MM.1S (cell line): Measurements from ENCODE around the gene CLIC1.

ENCODE experiments used
- DNase-seq: peaks from one replicate; pipeline ENCODE4 v3.0.0-alpha.2; 2015
- H2AFZ ChIP-seq: fragments of 300-600 bp; sonication (generic); 2 replicates; pipeline ENCODE4 v1.6.0; 2016; ENCODE audit warnings: antibody characterized with exemption, low read length
- H3F3A ChIP-seq: fragments of 300-600 bp; sonication (generic); 2 replicates; pipeline ENCODE4 v1.6.1; 2016; ENCODE audit warnings: mild to moderate bottlenecking, antibody characterized with exemption, low read length, moderate library complexity, mixed read lengths; ENCODE audit not compliant: insufficient read depth
- H3K27ac ChIP-seq: fragments of 300-600 bp; sonication (generic); 2 replicates; pipeline ENCODE4 v1.5.1; 2016; ENCODE audit warnings: mild to moderate bottlenecking, low read length
- H3K27me3 ChIP-seq: fragments of 300-600 bp; sonication (generic); replicated peaks from 2 replicates; pipeline ENCODE4 v1.6.0; 2016; ENCODE audit warnings: low read length; ENCODE audit not compliant: insufficient read depth
- H3K36me3 ChIP-seq: fragments of 300-600 bp; sonication (generic); replicated peaks from 2 replicates; pipeline ENCODE4 v1.6.1; 2016; ENCODE audit warnings: mild to moderate bottlenecking, low read length, mixed read lengths; ENCODE audit not compliant: insufficient read depth
- H3K4me1 ChIP-seq: fragments of 300-600 bp; sonication (generic); 2 replicates; pipeline ENCODE4 v1.6.1; 2016; ENCODE audit warnings: low read length, mixed read lengths
- H3K4me2 ChIP-seq: fragments of 300-600 bp; sonication (generic); 2 replicates; pipeline ENCODE4 v1.6.0; 2016; ENCODE audit warnings: low read depth, low read length
- H3K4me3 ChIP-seq: fragments of 300-600 bp; sonication (generic); 2 replicates; pipeline ENCODE4 v1.5.1; 2016; ENCODE audit warnings: low read length, mixed read lengths
- H3K79me2 ChIP-seq: fragments of 300-600 bp; sonication (generic); 2 replicates; pipeline ENCODE4 v1.6.1; 2016; ENCODE audit warnings: mixed run types, low read length, mixed read lengths
- H3K9ac ChIP-seq: fragments of 300-600 bp; sonication (generic); 2 replicates; pipeline ENCODE4 v1.6.1; 2016; ENCODE audit warnings: low read length, mixed read lengths
- H3K9me2 ChIP-seq: fragments of 300-600 bp; sonication (generic); replicated peaks from 2 replicates; pipeline ENCODE4 v1.6.1; 2016; ENCODE audit warnings: mild to moderate bottlenecking, low read length, mixed read lengths; ENCODE audit not compliant: insufficient read depth
- H3K9me3 ChIP-seq: fragments of 300-600 bp; sonication (generic); replicated peaks from 2 replicates; pipeline ENCODE4 v1.6.1; 2016; ENCODE audit warnings: mild to moderate bottlenecking, low read length, mixed read lengths; ENCODE audit not compliant: insufficient read depth
- H4K20me1 ChIP-seq: fragments of 300-600 bp; sonication (generic); 2 replicates; pipeline ENCODE4 v1.6.1; 2016; ENCODE audit warnings: mild to moderate bottlenecking, low read length, moderate library complexity, mixed read lengths; ENCODE audit not compliant: insufficient read depth
- CTCF ChIP-seq: fragments of 300-600 bp; sonication (generic); IDR thresholded peaks from 2 replicates; pipeline ENCODE4 v1.5.1; 2016; ENCODE audit warnings: antibody characterized with exemption, low read length, mixed read lengths
- EZH2 ChIP-seq: fragments of 300-600 bp; sonication (generic); optimal IDR thresholded peaks from 2 replicates; pipeline ENCODE3; 2017; ENCODE audit warnings: low read depth, mild to moderate bottlenecking, antibody characterized with exemption, low read length, mixed read lengths
- EZH2phosphoT487 ChIP-seq: fragments of 300-600 bp; sonication (generic); IDR thresholded peaks from 2 replicates; pipeline ENCODE4 v1.6.1; 2018; ENCODE audit warnings: antibody characterized with exemption, low read length

Gene CLIC1

GRCh38 chr6:31720196-31720770, 16.0 kb downstream of the CLIC1 start:
- DNase-seq, result no peak
- H3K4me3 ChIP-seq, result no peak overlapping the region
- no peak overlapping the region for H3K9ac ChIP-seq
- H3K36me3 ChIP-seq, result no peaks in the 10 kb centered on the region
- no peaks in the 10 kb centered on the region for H4K20me1 ChIP-seq
- H3K27ac ChIP-seq, result no peak overlapping the region
- H3K9me2 ChIP-seq, result no peaks in the 10 kb centered on the region
- no peaks in the 10 kb centered on the region for H3F3A ChIP-seq
- H3K79me2 ChIP-seq, result no peaks in the 10 kb centered on the region
- no peaks in the 10 kb centered on the region for H3K27me3 ChIP-seq
- no peaks in the 10 kb centered on the region for H3K9me3 ChIP-seq
- no peak for TF ChIP-seq EZH2phosphoT487
- TF ChIP-seq CTCF, result no peak
- no peak for TF ChIP-seq EZH2
- no peaks in the 10 kb centered on the region for H3K4me1 ChIP-seq
- H3K4me2 ChIP-seq, result no peak overlapping the region
- no peak overlapping the region for H2AFZ ChIP-seq

GRCh38 chr6:31719001-31719400, 17.3 kb downstream of the CLIC1 start:
- Histone ChIP-seq H4K20me1 (no peaks in the 10 kb centered on the region), H3K27ac (no peak overlapping the region), H3K9ac (no peak overlapping the region), H3K9me2 (no peaks in the 10 kb centered on the region), H3K27me3 (no peaks in the 10 kb centered on the region), H3K36me3 (no peaks in the 10 kb centered on the region), H3F3A (no peaks in the 10 kb centered on the region), H3K4me2 (no peak overlapping the region), H3K4me1 (no peaks in the 10 kb centered on the region), H3K4me3 (no peak overlapping the region), H3K79me2 (no peaks in the 10 kb centered on the region), H2AFZ (no peak overlapping the region), H3K9me3 (no peaks in the 10 kb centered on the region)
- no peak for DNase-seq
- TF ChIP-seq EZH2phosphoT487 (no peak), EZH2 (no peak), CTCF (no peak)

- Histone ChIP-seq H3K9ac (no peak overlapping the region), H3K79me2 (no peaks in the 10 kb centered on the region), H3K27me3 (no peaks in the 10 kb centered on the region), H3F3A (no peaks in the 10 kb centered on the region), H3K9me3 (no peaks in the 10 kb centered on the region), H3K36me3 (no peaks in the 10 kb centered on the region), H3K9me2 (no peaks in the 10 kb centered on the region), H4K20me1 (no peaks in the 10 kb centered on the region), H3K4me1 (no peaks in the 10 kb centered on the region), H2AFZ (no peak overlapping the region), H3K4me3 (no peak overlapping the region), H3K27ac (no peak overlapping the region), H3K4me2 (no peak overlapping the region)
- TF ChIP-seq EZH2phosphoT487, result no peak
- TF ChIP-seq CTCF, result no peak
- no peak for TF ChIP-seq EZH2
- DNase-seq, result no peak
These were observed 18.1 kb downstream of the CLIC1 start for GRCh38 chr6:31718265-31718664.
